PC-9 (cell line): ENCODE measurements around the gene KRTAP21-3.

Experiments used
- CTCF ChIP-seq: fragments of 200-600 bp; sonication (generic); conservative IDR thresholded peaks from 2 replicates; pipeline ENCODE4 v1.6.1; 2017; ENCODE audit warnings: mixed run types, antibody characterized with exemption, mild to moderate bottlenecking, moderate library complexity
- EZH2 ChIP-seq: fragments of 200-600 bp; sonication (generic); IDR thresholded peaks from 2 replicates; pipeline ENCODE4 v1.8.0; 2017; ENCODE audit warnings: antibody characterized with exemption, low read depth

- no peak for TF ChIP-seq CTCF
- TF ChIP-seq EZH2: no peak
These were observed 45.5 kb downstream of the KRTAP21-3 start for GRCh38 chr21:30672985-30673650.
